Fibroblast of lung (primary cell): ENCODE measurements around the gene RIMS1.

Experiments used
- CTCF ChIP-seq, 2 donors: IDR thresholded peaks in 1 of 2; conservative IDR thresholded peaks in 1 of 2; 1 replicate in 1 of 2; 2 replicates in 1 of 2; pipeline ENCODE4 v1.5.1; 2011 to 2012; ENCODE audit warnings: low read length in 2 of 2, control low read depth in 1 of 2, inconsistent platforms in 1 of 2, low read depth in 1 of 2, mild to moderate bottlenecking in 1 of 2
- EZH2 ChIP-seq: IDR thresholded peaks from 2 replicates; pipeline ENCODE4 v1.5.1; 2012; ENCODE audit warnings: low read length, control low read depth, mild to moderate bottlenecking; ENCODE audit errors: missing control alignments

- TF ChIP-seq EZH2, result no peak
- no peak for TF ChIP-seq CTCF (conservative IDR thresholded peaks at IDR 0.05 in 1 of 2, IDR thresholded peaks at IDR 0.05 in 1 of 2; ENCODE audit: low read depth in 1 of 2, low read length in 2 of 2)
These were observed 108.4 kb downstream of the RIMS1 start for GRCh38 chr6:71994705-71995271.
